ENCODE data around the gene FOXO1.

- TF ChIP-seq CTCF (IDR thresholded peaks at IDR 0.05): no peak
- no peak for TF ChIP-seq POLR2A (IDR thresholded peaks at IDR 0.05)
These were observed 157.6 kb downstream of the FOXO1 start for GRCh38 chr13:40508767-40509342.

Data from esophagus squamous epithelium (tissue), 4 donors.